ENCODE results near the gene BBS10. TPM values are rescaled to one million over a fixed set of nuclear protein-coding genes. Genes with fewer than 3 reads are reported as not detected.
A peak's percentile ranks its signal among the peaks of the same experiment; 100 is the strongest.

BBS10 gene
- total and polyA plus RNA-seq, 9 of the 15 experiments (the other 6 are each of a cell fraction or from before 2014, with no cell fraction given), result 2.3 to 14.9 (median 5.9) TPM

DNA sequence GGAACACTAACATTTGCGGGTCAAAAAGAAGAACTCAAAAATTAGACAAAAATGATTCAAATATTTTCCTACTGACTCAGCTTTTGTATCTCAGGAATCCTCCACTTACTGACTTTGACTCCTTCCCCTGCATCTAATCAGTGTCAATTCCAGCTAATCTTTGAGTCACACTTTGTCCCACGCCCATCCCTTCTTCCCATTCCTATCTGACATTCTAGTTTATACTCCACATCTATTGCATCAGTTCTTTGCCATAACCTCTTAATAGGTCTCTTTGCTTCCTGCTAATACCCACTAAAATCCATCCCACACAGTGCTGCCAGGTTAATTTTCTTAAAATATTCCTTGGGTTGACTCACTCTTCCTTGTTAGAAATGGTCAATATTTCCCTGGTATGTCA, 19.1 kb downstream of the BBS10 start:
- no peak overlapping the region for H3K9ac ChIP-seq (ENCODE audit: insufficient read depth in 1 of 2, low read depth in 2 of 2, low read length in 2 of 2)
- TF ChIP-seq BRCA1 (IDR thresholded peaks at IDR 0.05) (no peak), BRCA1 (CRISPR knock-in tag; IDR thresholded peaks at IDR 0.05) (no peak), MEIS2 (IDR thresholded peaks at IDR 0.05; ENCODE audit: partially characterized antibody) (peak; percentile 45), NFE2 (IDR thresholded peaks at IDR 0.05; ENCODE audit: low read depth) (0 out of 2 replicates have a peak, but pooled peaks have one; percentile 4), TAL1 (IDR thresholded peaks at IDR 0.05) (peak; percentile 42), KLF1 (tag; IDR thresholded peaks at IDR 0.05) (0 out of 2 replicates have a peak, but pooled peaks have one; percentile 24), EP400 (IDR thresholded peaks at IDR 0.05) (0 out of 2 replicates have a peak, but pooled peaks have one; percentile 17), CCNT2 (IDR thresholded peaks at IDR 0.05; ENCODE audit: borderline replicate concordance, extremely low read depth, insufficient read length, low read depth, low read length) (peak; percentile 53), RBM17 (IDR thresholded peaks at IDR 0.05; ENCODE audit: borderline replicate concordance, low read depth, low read length) (no peak), C11orf30 (IDR thresholded peaks at IDR 0.05; ENCODE audit: low read depth) (peak; percentile 83), CEBPG (CRISPR knock-in tag; IDR thresholded peaks at IDR 0.05) (no peak), CEBPG (tag; conservative IDR thresholded peaks at IDR 0.05 in 1 of 2, IDR thresholded peaks at IDR 0.05 in 1 of 2) (peak in 1 of 2 experiments; percentile 85; a peak in 2 of 4 replicates), SOX6 (IDR thresholded peaks at IDR 0.05) (peak; percentile 47; the same call in 1 of the 2 replicates), CBFA2T3 (IDR thresholded peaks at IDR 0.05) (peak; percentile 52; the same call in 1 of the 2 replicates), CHD4 (IDR thresholded peaks at IDR 0.05; ENCODE audit: insufficient read depth, insufficient replicate concordance, low read depth, low read length, poor library complexity, severe bottlenecking) (no peak), TCF3 (CRISPR knock-in tag; IDR thresholded peaks at IDR 0.05) (peak; percentile 64), ARID1B (IDR thresholded peaks at IDR 0.05) (peak; percentile 81), MCM5 (IDR thresholded peaks at IDR 0.05; ENCODE audit: low read depth) (no peak), ZNF586 (CRISPR knock-in tag; conservative IDR thresholded peaks at IDR 0.05) (no peak), BHLHE40 (IDR thresholded peaks at IDR 0.05; ENCODE audit: low read length) (0 out of 2 replicates have a peak, but pooled peaks have one; percentile 19), OTX1 (CRISPR knock-in tag; IDR thresholded peaks at IDR 0.05) (no peak), HMGN3 (IDR thresholded peaks at IDR 0.05; ENCODE audit: borderline replicate concordance, extremely low read depth, insufficient read length, low read depth, low read length) (peak; percentile 39), ZHX1 (conservative IDR thresholded peaks at IDR 0.05; ENCODE audit: low read length) (no peak), LCOR (CRISPR knock-in tag; IDR thresholded peaks at IDR 0.05) (0 out of 2 replicates have a peak, but pooled peaks have one; percentile 25)

More for the DNA sequence above, 19.1 kb downstream of the BBS10 start:
- H4K20me1 ChIP-seq (replicated peaks; ENCODE audit: control insufficient read depth, insufficient read depth, low read length), result no peaks in the 10 kb centered on the region
- no peaks in the 10 kb centered on the region for H3K79me2 ChIP-seq (ENCODE audit: control insufficient read depth, insufficient read depth, low read length)
- ChIA-PET CTCF (ENCODE audit: low intra/inter-chr PET ratio) (no interaction called here), POLR2A (interaction anchor here (0.6 kb wide), 1 partner anchor 538 kb away, joined by 3 read pairs; no protein-coding TSS in a partner anchor)
- H3K4me3 ChIP-seq, result no peak overlapping the region
- DNase-seq (ENCODE audit: extremely low read depth in 1 of 4, low spot score in 3 of 4), result peak in 2 of 4 experiments; percentile 27 to 30
- no peaks in the 10 kb centered on the region for H3K36me3 ChIP-seq (ENCODE audit: control insufficient read depth, insufficient read depth, low read length)
- H3K9me1 ChIP-seq (ENCODE audit: control insufficient read depth, insufficient read depth, low read length), result no peaks in the 10 kb centered on the region
- no peak overlapping the region for H3K27ac ChIP-seq (ENCODE audit: extremely low read depth, low read depth, low read length)
- WGBS (ENCODE audit: insufficient coverage, low coverage, missing lambda C conversion rate), result 3% methylated on average over 2 of the region's 2 CpGs
- ATAC-seq, result no peak
- peaks cover 0 to 9% of the 10 kb centered on the region in 2 experiments; a peak in 3 of 5 replicates for H3K4me1 ChIP-seq (replicated peaks in 1 of 2; ENCODE audit: control insufficient read depth in 2 of 2, insufficient read depth in 2 of 2, low read length in 2 of 2)
- no peak overlapping the region for H3K4me2 ChIP-seq (ENCODE audit: insufficient read depth, low read length)
- in situ Hi-C loops (cut with MboI), result no loop called here
- no peaks in the 10 kb centered on the region for H3K9me3 ChIP-seq (replicated peaks; ENCODE audit: control insufficient read depth, insufficient read depth, low read depth, low read length)
- no TSS peak for BruUV-seq (replicated peaks)
- H3K27me3 ChIP-seq (ENCODE audit: control insufficient read depth in 2 of 2, insufficient read depth in 2 of 2, low read length in 2 of 2), result no peaks in the 10 kb centered on the region
- intact Hi-C loops (cut with micrococcal nuclease), result no loop called here
- H2AFZ ChIP-seq (ENCODE audit: low read depth, low read length), result no peak overlapping the region
- peak; percentile 42 for FAIRE-seq
